Thyroid gland (tissue), 4 donors: ENCODE data around the gene NUP88.

Source experiments
- POLR2A ChIP-seq, 2 donors: fragments of 450-650 bp; IDR thresholded peaks; one replicate each; pipeline ENCODE4 v1.6.1; 2017; ENCODE audit warnings: antibody characterized with exemption in 2 of 2, mild to moderate bottlenecking in 2 of 2, moderate library complexity in 1 of 2
- TF ChIP-seq, protein P1 (sequence below), 6 experiments: fragments of 200-600 bp in 3 of 6; fragments of 450-650 bp in 3 of 6; sonication (generic) in 3 of 6; IDR thresholded peaks; one replicate each; pipeline ENCODE4 v1.5.1; 2016 to 2019; ENCODE audit warnings: antibody characterized with exemption in 6 of 6, mild to moderate bottlenecking in 2 of 6, inconsistent platforms in 1 of 6, moderate library complexity in 1 of 6

- no peak for TF ChIP-seq POLR2A (IDR thresholded peaks at IDR 0.05)
- TF ChIP-seq, protein P1, sequence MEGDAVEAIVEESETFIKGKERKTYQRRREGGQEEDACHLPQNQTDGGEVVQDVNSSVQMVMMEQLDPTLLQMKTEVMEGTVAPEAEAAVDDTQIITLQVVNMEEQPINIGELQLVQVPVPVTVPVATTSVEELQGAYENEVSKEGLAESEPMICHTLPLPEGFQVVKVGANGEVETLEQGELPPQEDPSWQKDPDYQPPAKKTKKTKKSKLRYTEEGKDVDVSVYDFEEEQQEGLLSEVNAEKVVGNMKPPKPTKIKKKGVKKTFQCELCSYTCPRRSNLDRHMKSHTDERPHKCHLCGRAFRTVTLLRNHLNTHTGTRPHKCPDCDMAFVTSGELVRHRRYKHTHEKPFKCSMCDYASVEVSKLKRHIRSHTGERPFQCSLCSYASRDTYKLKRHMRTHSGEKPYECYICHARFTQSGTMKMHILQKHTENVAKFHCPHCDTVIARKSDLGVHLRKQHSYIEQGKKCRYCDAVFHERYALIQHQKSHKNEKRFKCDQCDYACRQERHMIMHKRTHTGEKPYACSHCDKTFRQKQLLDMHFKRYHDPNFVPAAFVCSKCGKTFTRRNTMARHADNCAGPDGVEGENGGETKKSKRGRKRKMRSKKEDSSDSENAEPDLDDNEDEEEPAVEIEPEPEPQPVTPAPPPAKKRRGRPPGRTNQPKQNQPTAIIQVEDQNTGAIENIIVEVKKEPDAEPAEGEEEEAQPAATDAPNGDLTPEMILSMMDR (IDR thresholded peaks at IDR 0.05), result no peak
These were observed 58.0 kb downstream of the NUP88 start for GRCh38 chr17:5361426-5361825.
